Sigmoid colon (tissue), 7 donors: ENCODE results near the gene CELA2A. TPM values are rescaled to one million over a fixed set of nuclear protein-coding genes. Genes with fewer than 3 reads are reported as not detected.

Experiments used
- DNase-seq: peaks from one replicate; pipeline ENCODE4 v3.0.0-alpha.2; 2019
- H3K27ac ChIP-seq, 4 donors: fragments of 200-600 bp; sonication (generic); one replicate each; pipeline ENCODE4 v1.5.1; 2016 to 2019; ENCODE audit warnings: mild to moderate bottlenecking in 1 of 4
- H3K27me3 ChIP-seq, 3 donors: fragments of 200-600 bp; sonication (generic); one replicate each; pipeline ENCODE4 v1.5.1; 2019; ENCODE audit warnings: mild to moderate bottlenecking in 1 of 3
- H3K36me3 ChIP-seq, 4 donors: fragments of 200-600 bp; sonication (generic); one replicate each; pipeline ENCODE4 v1.5.1; 2016 to 2019
- H3K4me1 ChIP-seq, 4 donors: fragments of 200-600 bp; sonication (generic); one replicate each; pipeline ENCODE4 v1.5.1; 2017 to 2019
- H3K4me3 ChIP-seq, 4 donors: fragments of 200-600 bp; sonication (generic); one replicate each; pipeline ENCODE4 v1.5.1; 2017 to 2019; ENCODE audit warnings: mild to moderate bottlenecking in 2 of 4, moderate library complexity in 1 of 4
- H3K9me3 ChIP-seq, 4 donors: fragments of 200-600 bp in 3 of 4; sonication (generic) in 3 of 4; one replicate each; pipeline versions ENCODE4 v1.5.1 to v1.6.1; 2013 to 2019
- EP300 ChIP-seq, 4 donors: sonication (generic); formaldehyde crosslinking; IDR thresholded peaks; one replicate each; pipeline ENCODE4 v1.6.1; 2017; ENCODE audit warnings: antibody characterized with exemption in 4 of 4
- POLR2A ChIP-seq, 2 donors: fragments of 450-650 bp; IDR thresholded peaks; one replicate each; pipeline ENCODE4 v1.6.1; 2016; ENCODE audit warnings: antibody characterized with exemption in 2 of 2, mild to moderate bottlenecking in 2 of 2, moderate library complexity in 2 of 2
- POLR2AphosphoS5 ChIP-seq, 4 donors: sonication (generic); formaldehyde crosslinking; IDR thresholded peaks; one replicate each; pipeline ENCODE4 v1.6.1; 2017; ENCODE audit warnings: antibody characterized with exemption in 4 of 4
- WGBS, 2 donors: extraction: QIAGEN DNeasy Blood & Tissue Kit; methylation state at CpG; one replicate each; pipeline ENCODE4 v1.1.7; 2013; 5-methylcytosine and 5-hydroxymethylcytosine counted together
- intact Hi-C: fragments of 100-400 bp; cut with DNase I; formaldehyde crosslinking; loops from one replicate; pipeline ENCODE4 v1.15.1; 2023
- polyA plus RNA-seq, 3 donors: library from polyadenylated mRNA; stranded (reverse); fragments of 200-250 nt; gene quantifications; one replicate each; pipeline ENCODE4 v1.2.3, GENCODE V29; 2013
- total RNA-seq, 4 donors: library from RNA; depleted of rRNA; stranded (reverse); fragments of >200 nt; gene quantifications; one replicate each; pipeline ENCODE4 v1.1.0, GENCODE V29; 2016
- TF ChIP-seq, protein P1 (sequence below), 4 experiments: fragments of 450-650 bp in 3 of 4; fragments of 200-600 bp in 1 of 4; IDR thresholded peaks; one replicate each; pipeline ENCODE4 v1.5.1; 2016 to 2019; ENCODE audit warnings: antibody characterized with exemption in 4 of 4, mild to moderate bottlenecking in 3 of 4, moderate library complexity in 2 of 4
- donor health status: healthy with polysubstance abuse.
- donor health status: Bipolar disorder and iron deficiency.
- donor health status: healthy.

CELA2A gene
- total and polyA plus RNA-seq, 7 donors: not detected

DNA sequence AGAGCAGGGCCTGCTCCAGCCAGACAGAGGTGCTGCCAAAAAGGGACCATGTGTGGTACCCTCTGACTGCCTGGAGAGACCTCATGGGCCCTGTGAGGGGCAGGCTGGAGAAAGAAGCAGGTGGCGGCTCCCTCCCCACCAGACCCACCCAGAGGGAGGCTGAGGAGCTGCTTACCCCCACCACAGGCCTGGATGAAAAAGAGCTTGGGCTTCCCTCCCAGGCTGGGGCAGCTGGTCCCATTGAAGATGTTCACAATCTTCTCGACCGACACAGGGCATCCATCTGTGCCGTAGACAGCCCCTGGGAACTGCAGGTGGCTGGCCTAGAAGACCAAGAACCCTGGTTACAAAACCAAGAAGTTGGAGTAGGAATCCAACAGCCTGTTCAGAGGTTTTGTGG, 47.9 kb downstream of the CELA2A start:
- DNase-seq: no peak
- TF ChIP-seq POLR2AphosphoS5 (IDR thresholded peaks at IDR 0.05) (no peak), POLR2A (IDR thresholded peaks at IDR 0.05) (no peak), EP300 (IDR thresholded peaks at IDR 0.05) (no peak)
- TF ChIP-seq, protein P1, sequence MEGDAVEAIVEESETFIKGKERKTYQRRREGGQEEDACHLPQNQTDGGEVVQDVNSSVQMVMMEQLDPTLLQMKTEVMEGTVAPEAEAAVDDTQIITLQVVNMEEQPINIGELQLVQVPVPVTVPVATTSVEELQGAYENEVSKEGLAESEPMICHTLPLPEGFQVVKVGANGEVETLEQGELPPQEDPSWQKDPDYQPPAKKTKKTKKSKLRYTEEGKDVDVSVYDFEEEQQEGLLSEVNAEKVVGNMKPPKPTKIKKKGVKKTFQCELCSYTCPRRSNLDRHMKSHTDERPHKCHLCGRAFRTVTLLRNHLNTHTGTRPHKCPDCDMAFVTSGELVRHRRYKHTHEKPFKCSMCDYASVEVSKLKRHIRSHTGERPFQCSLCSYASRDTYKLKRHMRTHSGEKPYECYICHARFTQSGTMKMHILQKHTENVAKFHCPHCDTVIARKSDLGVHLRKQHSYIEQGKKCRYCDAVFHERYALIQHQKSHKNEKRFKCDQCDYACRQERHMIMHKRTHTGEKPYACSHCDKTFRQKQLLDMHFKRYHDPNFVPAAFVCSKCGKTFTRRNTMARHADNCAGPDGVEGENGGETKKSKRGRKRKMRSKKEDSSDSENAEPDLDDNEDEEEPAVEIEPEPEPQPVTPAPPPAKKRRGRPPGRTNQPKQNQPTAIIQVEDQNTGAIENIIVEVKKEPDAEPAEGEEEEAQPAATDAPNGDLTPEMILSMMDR (IDR thresholded peaks at IDR 0.05): no peak

DNA sequence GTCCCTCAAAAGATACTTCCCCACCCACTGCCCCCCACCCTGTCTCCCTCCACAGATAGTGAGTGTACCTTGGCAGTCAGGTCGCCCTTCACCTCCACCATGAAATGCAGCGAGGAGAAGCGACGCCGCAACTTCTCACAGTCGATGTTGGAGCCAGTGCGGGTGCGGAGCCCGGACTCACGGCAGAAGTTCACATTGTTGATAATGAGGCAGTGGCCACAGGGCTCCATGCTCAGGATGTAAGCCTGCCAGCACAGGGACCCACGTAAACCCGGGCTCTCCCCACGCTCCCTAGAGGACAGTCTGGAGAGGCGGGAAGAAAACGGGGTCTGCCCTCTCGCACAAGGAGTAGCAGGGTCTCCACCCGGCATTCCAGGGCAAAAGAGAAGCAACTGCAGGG, 50.3 kb downstream of the CELA2A start:
- Histone ChIP-seq H3K36me3 (peaks cover 0 to 54% (median 5%) of the 10 kb centered on the region in 4 donors), H3K4me3 (no peak overlapping the region), H3K9me3 (no peaks in the 10 kb centered on the region), H3K4me1 (peaks cover 0 to 3% (median 0%) of the 10 kb centered on the region in 4 donors), H3K27me3 (no peaks in the 10 kb centered on the region), H3K27ac (no peak overlapping the region)
- intact Hi-C loops: no loop called here
- TF ChIP-seq, protein P1 (IDR thresholded peaks at IDR 0.05): no peak
- TF ChIP-seq POLR2A (IDR thresholded peaks at IDR 0.05) (no peak), EP300 (IDR thresholded peaks at IDR 0.05) (no peak), POLR2AphosphoS5 (IDR thresholded peaks at IDR 0.05) (no peak)
- 96 to 97% methylated on average over 17 of the region's 17 CpGs for WGBS, 2 donors
- DNase-seq: peak; percentile 54

More for the DNA sequence above, 47.9 kb downstream of the CELA2A start:
- no peak overlapping the region for H3K27ac ChIP-seq
- H3K4me3 ChIP-seq: no peak overlapping the region
- intact Hi-C loops: no loop called here
- no peaks in the 10 kb centered on the region for H3K9me3 ChIP-seq
- 93 to 96% methylated on average over 4 of the region's 4 CpGs for WGBS, 2 donors
- no peaks in the 10 kb centered on the region for H3K27me3 ChIP-seq
- H3K36me3 ChIP-seq: peaks cover 0 to 64% (median 7%) of the 10 kb centered on the region in 4 donors
- H3K4me1 ChIP-seq: peaks cover 0 to 5% (median 0%) of the 10 kb centered on the region in 4 donors

DNA sequence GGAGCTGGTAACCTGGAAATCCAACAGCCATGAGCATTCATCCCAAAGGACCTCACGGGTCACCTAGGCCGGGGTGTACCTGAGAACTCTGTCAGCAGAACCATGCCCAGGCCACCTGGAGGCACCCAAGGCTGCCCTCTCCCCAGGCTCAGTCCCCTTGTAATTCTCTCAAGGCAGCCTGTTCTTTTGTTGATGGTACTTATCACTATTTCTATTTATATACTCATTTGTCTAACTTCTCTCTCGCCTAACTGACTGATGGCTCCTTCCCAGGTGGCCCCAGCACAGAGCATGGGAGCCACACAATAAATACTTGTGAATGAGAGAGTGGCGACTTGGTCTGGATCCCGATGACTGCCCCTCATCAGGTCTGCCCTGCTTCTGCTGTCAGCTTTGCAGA, 50.7 kb downstream of the CELA2A start:
- intact Hi-C loops: no loop called here
- no peaks in the 10 kb centered on the region for H3K27me3 ChIP-seq
- TF ChIP-seq POLR2A (IDR thresholded peaks at IDR 0.05) (no peak), POLR2AphosphoS5 (IDR thresholded peaks at IDR 0.05) (no peak), EP300 (IDR thresholded peaks at IDR 0.05) (no peak)
- TF ChIP-seq, protein P1 (IDR thresholded peaks at IDR 0.05): no peak
- no peak overlapping the region for H3K27ac ChIP-seq
- peaks cover 4 to 54% (median 5%) of the 10 kb centered on the region in 4 donors for H3K36me3 ChIP-seq
- WGBS, 2 donors: 94 to 96% methylated on average over 5 of the region's 5 CpGs
- peak; percentile 30 for DNase-seq
- no peaks in the 10 kb centered on the region for H3K9me3 ChIP-seq
- peaks cover 0 to 3% (median 0%) of the 10 kb centered on the region in 4 donors for H3K4me1 ChIP-seq
- H3K4me3 ChIP-seq: no peak overlapping the region

DNA sequence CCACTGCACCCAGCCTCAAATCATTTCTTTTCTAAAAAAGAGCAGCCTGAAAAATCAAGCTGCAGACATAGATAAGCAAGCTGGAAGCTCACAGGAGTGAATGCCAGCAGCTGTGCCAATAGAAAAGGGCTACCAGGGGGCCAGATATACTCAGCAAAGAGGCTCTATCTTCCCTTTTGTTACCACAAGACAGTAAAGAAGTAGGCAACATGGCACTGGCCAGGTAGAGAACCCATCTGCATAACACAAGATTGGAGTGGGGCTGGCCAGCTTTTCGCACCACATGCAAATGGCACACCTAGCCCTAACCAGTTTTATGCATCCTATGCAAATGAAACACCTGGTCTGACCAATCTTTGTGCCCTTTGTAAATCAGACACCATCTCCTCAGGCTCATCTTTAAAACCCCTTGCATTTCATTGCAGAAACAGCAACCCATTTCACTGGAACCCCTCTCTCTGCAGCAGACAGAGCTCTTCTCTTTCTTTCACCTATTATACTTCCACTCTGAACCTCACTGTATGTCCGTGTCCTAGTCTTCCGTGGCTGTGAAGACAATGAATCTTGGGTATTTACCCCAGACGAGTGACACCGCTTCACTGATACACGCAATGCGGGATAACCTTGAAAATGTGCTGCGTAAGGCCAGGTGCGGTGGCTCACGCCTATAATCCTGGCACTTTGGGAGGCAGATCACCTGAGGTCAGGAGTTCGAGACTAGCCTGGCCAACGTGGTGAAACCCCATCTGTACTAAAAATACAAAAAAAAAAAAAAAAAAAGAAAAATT, 52.4 kb downstream of the CELA2A start:
- DNase-seq: peak; percentile 20

More for the DNA sequence above, 52.4 kb downstream of the CELA2A start:
- 92% methylated on average over 12 of the region's 12 CpGs for WGBS, 2 donors
- peaks cover 0 to 3% (median 0%) of the 10 kb centered on the region in 4 donors for H3K4me1 ChIP-seq
- intact Hi-C loops: no loop called here
- H3K4me3 ChIP-seq: no peak overlapping the region
- H3K27me3 ChIP-seq: no peaks in the 10 kb centered on the region
- H3K27ac ChIP-seq: no peak overlapping the region
- peaks cover 4 to 44% (median 5%) of the 10 kb centered on the region in 4 donors for H3K36me3 ChIP-seq
- H3K9me3 ChIP-seq: no peaks in the 10 kb centered on the region
- TF ChIP-seq POLR2AphosphoS5 (IDR thresholded peaks at IDR 0.05) (no peak), EP300 (IDR thresholded peaks at IDR 0.05) (no peak), POLR2A (IDR thresholded peaks at IDR 0.05) (no peak)
- TF ChIP-seq, protein P1 (IDR thresholded peaks at IDR 0.05): no peak
